ENCODE results near the gene PEX10. TPM values are rescaled to one million over a fixed set of nuclear protein-coding genes. Genes with fewer than 3 reads are reported as not detected.

PEX10 gene
- total RNA-seq, 1 experiment from 2014 or later = 21.9 TPM

- Histone ChIP-seq H3K9me3 (peaks cover 4% of the 10 kb centered on the region; the same call in 1 of the 2 replicates), H3K4me1 (no peaks in the 10 kb centered on the region), H3K4me3 (ENCODE audit: low read depth, low read length) (no peak overlapping the region), H3K36me3 (ENCODE audit: control insufficient read depth, insufficient read depth, low read length) (no peaks in the 10 kb centered on the region), H3K27me3 (replicated peaks; ENCODE audit: control insufficient read depth, insufficient read depth, low read length) (no peaks in the 10 kb centered on the region)
- no peaks in the 10 kb centered on the region for H3K36me3 Mint-ChIP-seq (ENCODE audit: insufficient read depth, unreplicated experiment)
- CTCF ChIA-PET = no interaction called here
- H3K27ac Mint-ChIP-seq (ENCODE audit: unreplicated experiment) = no peak overlapping the region
- no peak overlapping the region for H3K4me3 Mint-ChIP-seq (ENCODE audit: unreplicated experiment)
- H3K9me3 Mint-ChIP-seq (ENCODE audit: unreplicated experiment) = no peaks in the 10 kb centered on the region
- POLR2A ChIA-PET = no interaction called here
- H3K27me3 Mint-ChIP-seq (ENCODE audit: insufficient read depth, unreplicated experiment) = no peaks in the 10 kb centered on the region
- H3K4me1 Mint-ChIP-seq (ENCODE audit: low read depth, unreplicated experiment) = no peaks in the 10 kb centered on the region
- TF ChIP-seq CTCF (IDR thresholded peaks at IDR 0.05; ENCODE audit: insufficient read depth in 1 of 2, low read depth in 1 of 2, low read length in 1 of 2, severe bottlenecking in 1 of 2, unreplicated experiment in 1 of 2) = no peak
- intact Hi-C loops (cut with micrococcal nuclease; ENCODE audit: unreplicated experiment) = no loop called here
- no TSS peak for BruUV-seq (replicated peaks)
- no peak for DNase-seq
Measured at GRCh38 chr1:2428490-2428889, 16.1 kb upstream of the PEX10 start.

GRCh38 chr1:2427976-2428375, 15.6 kb upstream of the PEX10 start:
- Mint-ChIP-seq H3K9me3 (ENCODE audit: unreplicated experiment) (no peaks in the 10 kb centered on the region), H3K4me3 (ENCODE audit: unreplicated experiment) (no peak overlapping the region), H3K27ac (ENCODE audit: unreplicated experiment) (no peak overlapping the region), H3K4me1 (ENCODE audit: low read depth, unreplicated experiment) (no peaks in the 10 kb centered on the region), H3K27me3 (ENCODE audit: insufficient read depth, unreplicated experiment) (no peaks in the 10 kb centered on the region), H3K36me3 (ENCODE audit: insufficient read depth, unreplicated experiment) (no peaks in the 10 kb centered on the region)
- H3K27me3 ChIP-seq (replicated peaks; ENCODE audit: control insufficient read depth, insufficient read depth, low read length) = no peaks in the 10 kb centered on the region
- no TSS peak for BruUV-seq (replicated peaks)
- peaks cover 4% of the 10 kb centered on the region; the same call in 1 of the 2 replicates for H3K9me3 ChIP-seq
- no peak for TF ChIP-seq CTCF (IDR thresholded peaks at IDR 0.05; ENCODE audit: insufficient read depth in 1 of 2, low read depth in 1 of 2, low read length in 1 of 2, severe bottlenecking in 1 of 2, unreplicated experiment in 1 of 2)
- no peaks in the 10 kb centered on the region for H3K36me3 ChIP-seq (ENCODE audit: control insufficient read depth, insufficient read depth, low read length)
- no peak overlapping the region for H3K4me3 ChIP-seq (ENCODE audit: low read depth, low read length)
- ChIA-PET CTCF (no interaction called here), POLR2A (no interaction called here)
- DNase-seq = no peak
- intact Hi-C loops (cut with micrococcal nuclease; ENCODE audit: unreplicated experiment) = no loop called here
- H3K4me1 ChIP-seq = no peaks in the 10 kb centered on the region

- H3K4me3 Mint-ChIP-seq (ENCODE audit: unreplicated experiment) = no peak overlapping the region
- no peaks in the 10 kb centered on the region; the same call in 1 of the 2 replicates for H3K27me3 ChIP-seq (replicated peaks; ENCODE audit: control insufficient read depth, insufficient read depth, low read length)
- H3K4me1 Mint-ChIP-seq (ENCODE audit: low read depth, unreplicated experiment) = no peaks in the 10 kb centered on the region
- no peaks in the 10 kb centered on the region for H3K27me3 Mint-ChIP-seq (ENCODE audit: insufficient read depth, unreplicated experiment)
- H3K9me3 Mint-ChIP-seq (ENCODE audit: unreplicated experiment) = no peaks in the 10 kb centered on the region
- no peak overlapping the region for H3K27ac Mint-ChIP-seq (ENCODE audit: unreplicated experiment)
- H3K36me3 ChIP-seq (ENCODE audit: control insufficient read depth, insufficient read depth, low read length) = no peaks in the 10 kb centered on the region
- ChIA-PET POLR2A (no interaction called here), CTCF (no interaction called here)
- DNase-seq = no peak
- H3K4me3 ChIP-seq (ENCODE audit: low read depth, low read length) = no peak overlapping the region
- H3K9me3 ChIP-seq = peaks cover 4% of the 10 kb centered on the region; the same call in 1 of the 2 replicates
- no TSS peak for BruUV-seq (replicated peaks)
- TF ChIP-seq CTCF (IDR thresholded peaks at IDR 0.05; ENCODE audit: insufficient read depth in 1 of 2, low read depth in 1 of 2, low read length in 1 of 2, severe bottlenecking in 1 of 2, unreplicated experiment in 1 of 2) = no peak
- no peaks in the 10 kb centered on the region for H3K36me3 Mint-ChIP-seq (ENCODE audit: insufficient read depth, unreplicated experiment)
- intact Hi-C loops (cut with micrococcal nuclease; ENCODE audit: unreplicated experiment) = no loop called here
- H3K4me1 ChIP-seq = no peaks in the 10 kb centered on the region
Measured at GRCh38 chr1:2427051-2427450, 14.7 kb upstream of the PEX10 start.
